HepG2 (cell line): ENCODE results near the gene NUDT15. TPM values are rescaled to one million over a fixed set of nuclear protein-coding genes. Genes with fewer than 3 reads are reported as not detected.

Experiments
- HCFC1 ChIP-seq: fragments of 150-350 bp; IDR thresholded peaks from 2 replicates; pipeline ENCODE4 v1.6.1; 2014; ENCODE audit warnings: low read depth, low read length
- HHEX ChIP-seq: IDR thresholded peaks from 2 replicates; pipeline ENCODE4 v1.6.1; 2016; ENCODE audit warnings: control low read depth
- HMGXB4 ChIP-seq, 2 experiments: sonication (generic) in 1 of 2; formaldehyde crosslinking in 1 of 2; IDR thresholded peaks; 2 replicates each; pipeline versions ENCODE4 v1.4.0 to v1.6.1; 2018 to 2020; ENCODE audit warnings: missing genetic modification reagents in 2 of 2, borderline replicate concordance in 1 of 2, low read depth in 1 of 2, mild to moderate bottlenecking in 1 of 2, missing biosample characterization in 1 of 2
- MBD4 ChIP-seq: IDR thresholded peaks from 2 replicates; pipeline ENCODE4 v1.6.1; 2012; ENCODE audit warnings: low read length, inconsistent platforms, borderline replicate concordance
- MED13 ChIP-seq: sonication (generic); formaldehyde crosslinking; IDR thresholded peaks from 2 replicates; pipeline ENCODE4 v1.5.0; 2020; ENCODE audit warnings: missing genetic modification reagents
- MXD1 ChIP-seq: sonication (generic); formaldehyde crosslinking; IDR thresholded peaks from 2 replicates; pipeline ENCODE4 v1.4.0; 2020; ENCODE audit warnings: mild to moderate bottlenecking, missing genetic modification reagents
- PAX8 ChIP-seq: sonication (generic); formaldehyde crosslinking; IDR thresholded peaks from 2 replicates; pipeline ENCODE4 v1.8.0; 2022; ENCODE audit warnings: mild to moderate bottlenecking, missing genetic modification reagents, borderline replicate concordance
- TBX3 ChIP-seq: fragments of 450-650 bp; IDR thresholded peaks from 2 replicates; pipeline ENCODE4 v1.6.1; 2017; ENCODE audit warnings: antibody characterized with exemption, mild to moderate bottlenecking, inconsistent platforms, borderline replicate concordance
- TOE1 ChIP-seq: sonication (generic); formaldehyde crosslinking; IDR thresholded peaks from 2 replicates; pipeline ENCODE4 v1.4.0; 2020; ENCODE audit warnings: mild to moderate bottlenecking, missing genetic modification reagents
- ZBTB40 ChIP-seq, 2 experiments: fragments of 450-650 bp in 1 of 2; sonication (generic) in 1 of 2; formaldehyde crosslinking in 1 of 2; IDR thresholded peaks; 2 replicates each; pipeline versions ENCODE4 v1.6.1 to v1.8.0; 2016 to 2022; ENCODE audit warnings: antibody characterized with exemption in 1 of 2, mild to moderate bottlenecking in 1 of 2, missing genetic modification reagents in 1 of 2
- ZNF276 ChIP-seq: sonication (generic); formaldehyde crosslinking; IDR thresholded peaks from 2 replicates; pipeline ENCODE4 v1.4.0; 2020; ENCODE audit warnings: mild to moderate bottlenecking, low read depth, missing genetic modification reagents
- ZNF564 ChIP-seq: sonication (generic); formaldehyde crosslinking; IDR thresholded peaks from 2 replicates; pipeline ENCODE4 v1.8.1; 2023; ENCODE audit warnings: mild to moderate bottlenecking, missing genetic modification reagents
- ZNF7 ChIP-seq: IDR thresholded peaks from 2 replicates; pipeline ENCODE4 v1.6.1; 2016; ENCODE audit warnings: missing biosample characterization, missing genetic modification reagents
- polyA plus RNA-seq, 8 experiments: library from polyadenylated mRNA; depleted of rRNA in 3 of 8; stranded (reverse) in 7 of 8; unstranded in 1 of 8; fragments of >200 nt; fragmentation: Illumina TruSeq in 4 of 8; extraction: Trizol in 4 of 8; gene quantifications; 2 replicates each; pipeline versions ENCODE4 v1.2.1 to v1.2.3, GENCODE V29; 2011 to 2016; ENCODE audit warnings: low read depth in 4 of 8, missing spikeins in 1 of 8, mixed read lengths in 1 of 8; ENCODE audit not compliant: insufficient read depth in 1 of 8
- total RNA-seq, 5 experiments: library from RNA; depleted of rRNA; stranded (reverse); fragments of >200 nt; fragmentation: Illumina TruSeq; extraction: Trizol; gene quantifications; 2 replicates each; pipeline ENCODE4 v1.2.3, GENCODE V29; 2016; ENCODE audit warnings: low read depth in 1 of 5

NUDT15 gene
- total and polyA plus RNA-seq, 2 of the 13 experiments (the other 11 are each of a cell fraction or from before 2014, with no cell fraction given) = 21.3 to 47.3 TPM

GRCh38 chr13:48037346-48038173 is at the start of gene NUDT15 (continued):
- TF ChIP-seq ZBTB40 (IDR thresholded peaks at IDR 0.05) = no peak
- TF ChIP-seq ZBTB40 (CRISPR knock-in tag; IDR thresholded peaks at IDR 0.05) = peak; percentile 89
- peak; percentile 97 for TF ChIP-seq ZNF564
- peak; percentile 67; the same call in 1 of the 2 replicates for TF ChIP-seq MED13
- TF ChIP-seq HCFC1 = no peak
- peak; percentile 90 for TF ChIP-seq TOE1 (CRISPR knock-in tag)
- TF ChIP-seq ZNF7 = 0 out of 2 replicates have a peak, but pooled peaks have one; percentile 23
- peak; percentile 95 for TF ChIP-seq MXD1 (CRISPR knock-in tag)
- peak; percentile 85; the same call in 1 of the 2 replicates for TF ChIP-seq ZNF276 (CRISPR knock-in tag)
- no peak for TF ChIP-seq MBD4
- TF ChIP-seq HMGXB4 (CRISPR knock-in tag; IDR thresholded peaks at IDR 0.05; ENCODE audit: borderline replicate concordance in 1 of 2, low read depth in 1 of 2) = peak; percentile 99
- TF ChIP-seq PAX8 (CRISPR knock-in tag) = peak; percentile 98; the same call in 1 of the 2 replicates
- peak; percentile 51; the same call in 1 of the 2 replicates for TF ChIP-seq TBX3
- no peak for TF ChIP-seq HHEX (CRISPR knock-in tag)
